ENCODE results near the gene PPP4R4. TPM values are rescaled to one million over a fixed set of nuclear protein-coding genes. Genes with fewer than 3 reads are reported as not detected.
A peak's percentile ranks its signal among the peaks of the same experiment; 100 is the strongest.

The PPP4R4 gene
- total RNA-seq, 3 donors from 2014 or later: 0.13 TPM; not detected in 2

DNA sequence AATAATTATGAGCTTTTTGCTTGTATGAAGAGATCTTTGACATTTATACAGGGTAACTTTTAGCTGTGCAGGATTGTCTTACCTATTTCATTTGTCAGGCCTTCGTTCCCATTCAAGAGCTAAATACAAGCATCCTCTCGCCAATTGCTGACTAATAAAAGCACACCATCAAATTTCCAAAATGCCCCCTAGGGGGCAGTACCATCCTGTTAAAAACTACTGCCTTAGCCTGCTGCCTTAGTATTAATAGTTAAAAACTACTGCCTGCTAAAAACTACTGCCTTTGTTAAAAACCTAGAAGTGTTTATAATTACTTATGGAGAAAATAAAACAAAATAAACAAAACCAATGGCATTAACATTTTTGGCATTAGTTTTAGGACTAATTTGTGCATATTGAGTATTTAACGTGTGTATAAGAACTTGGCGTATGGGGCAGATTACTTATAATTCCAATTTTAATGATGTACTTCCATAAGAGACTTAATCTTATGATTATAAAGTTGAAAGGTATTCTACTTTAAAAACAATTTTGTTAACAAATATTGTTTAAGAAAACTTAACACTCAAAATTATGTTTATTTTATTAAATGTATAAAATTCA lies 41.7 kb upstream of the PPP4R4 start:
- ATAC-seq (peak; percentile 26), DNase-seq (peak in 1 of 3 donors; percentile 84)
- Histone ChIP-seq H3K4me3 (no peak overlapping the region), H3K4me1 (ENCODE audit: low read depth) (no peaks in the 10 kb centered on the region), H3K9me3 (no peaks in the 10 kb centered on the region), H3K36me3 (ENCODE audit: low read depth) (no peaks in the 10 kb centered on the region)
- TF ChIP-seq, protein P1, sequence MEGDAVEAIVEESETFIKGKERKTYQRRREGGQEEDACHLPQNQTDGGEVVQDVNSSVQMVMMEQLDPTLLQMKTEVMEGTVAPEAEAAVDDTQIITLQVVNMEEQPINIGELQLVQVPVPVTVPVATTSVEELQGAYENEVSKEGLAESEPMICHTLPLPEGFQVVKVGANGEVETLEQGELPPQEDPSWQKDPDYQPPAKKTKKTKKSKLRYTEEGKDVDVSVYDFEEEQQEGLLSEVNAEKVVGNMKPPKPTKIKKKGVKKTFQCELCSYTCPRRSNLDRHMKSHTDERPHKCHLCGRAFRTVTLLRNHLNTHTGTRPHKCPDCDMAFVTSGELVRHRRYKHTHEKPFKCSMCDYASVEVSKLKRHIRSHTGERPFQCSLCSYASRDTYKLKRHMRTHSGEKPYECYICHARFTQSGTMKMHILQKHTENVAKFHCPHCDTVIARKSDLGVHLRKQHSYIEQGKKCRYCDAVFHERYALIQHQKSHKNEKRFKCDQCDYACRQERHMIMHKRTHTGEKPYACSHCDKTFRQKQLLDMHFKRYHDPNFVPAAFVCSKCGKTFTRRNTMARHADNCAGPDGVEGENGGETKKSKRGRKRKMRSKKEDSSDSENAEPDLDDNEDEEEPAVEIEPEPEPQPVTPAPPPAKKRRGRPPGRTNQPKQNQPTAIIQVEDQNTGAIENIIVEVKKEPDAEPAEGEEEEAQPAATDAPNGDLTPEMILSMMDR (IDR thresholded peaks at IDR 0.05): peak; percentile 38
- intact Hi-C loops (cut with DNase I, micrococcal nuclease): loop anchor here in 1 of 2 donors (10.0 kb wide), 1 partner anchor 98 kb away; no protein-coding TSS in a partner anchor

DNA sequence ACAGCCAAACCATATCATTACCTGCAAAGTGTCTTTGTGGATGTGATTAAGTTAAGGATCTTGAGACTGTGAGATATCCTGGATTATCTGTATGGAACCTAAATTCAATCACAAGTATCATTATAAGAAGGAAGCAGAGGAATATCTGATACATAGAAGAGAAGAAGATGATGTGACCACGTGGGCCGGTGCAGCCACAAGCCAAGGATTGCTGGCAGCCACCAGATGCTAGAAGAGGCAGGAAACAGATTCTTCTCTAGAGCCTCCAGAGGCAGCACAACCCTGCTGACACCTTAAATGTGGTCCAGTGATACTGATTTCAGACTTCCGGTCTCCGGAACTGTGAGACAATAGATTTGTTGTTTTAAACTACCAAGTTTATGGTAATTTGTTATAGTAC lies 38.6 kb upstream of the PPP4R4 start:
- TF ChIP-seq, protein P1 (IDR thresholded peaks at IDR 0.05): no peak
- Histone ChIP-seq H3K4me3 (no peak overlapping the region), H3K4me1 (ENCODE audit: low read depth) (no peaks in the 10 kb centered on the region), H3K9me3 (no peaks in the 10 kb centered on the region), H3K36me3 (ENCODE audit: low read depth) (no peaks in the 10 kb centered on the region)
- intact Hi-C loops (cut with DNase I, micrococcal nuclease): loop anchor here (2.0 to 10.0 kb wide), 3 partner anchors 47 to 101 kb away; no protein-coding TSS in a partner anchor
- DNase-seq: no peak
- no peak for ATAC-seq

DNA sequence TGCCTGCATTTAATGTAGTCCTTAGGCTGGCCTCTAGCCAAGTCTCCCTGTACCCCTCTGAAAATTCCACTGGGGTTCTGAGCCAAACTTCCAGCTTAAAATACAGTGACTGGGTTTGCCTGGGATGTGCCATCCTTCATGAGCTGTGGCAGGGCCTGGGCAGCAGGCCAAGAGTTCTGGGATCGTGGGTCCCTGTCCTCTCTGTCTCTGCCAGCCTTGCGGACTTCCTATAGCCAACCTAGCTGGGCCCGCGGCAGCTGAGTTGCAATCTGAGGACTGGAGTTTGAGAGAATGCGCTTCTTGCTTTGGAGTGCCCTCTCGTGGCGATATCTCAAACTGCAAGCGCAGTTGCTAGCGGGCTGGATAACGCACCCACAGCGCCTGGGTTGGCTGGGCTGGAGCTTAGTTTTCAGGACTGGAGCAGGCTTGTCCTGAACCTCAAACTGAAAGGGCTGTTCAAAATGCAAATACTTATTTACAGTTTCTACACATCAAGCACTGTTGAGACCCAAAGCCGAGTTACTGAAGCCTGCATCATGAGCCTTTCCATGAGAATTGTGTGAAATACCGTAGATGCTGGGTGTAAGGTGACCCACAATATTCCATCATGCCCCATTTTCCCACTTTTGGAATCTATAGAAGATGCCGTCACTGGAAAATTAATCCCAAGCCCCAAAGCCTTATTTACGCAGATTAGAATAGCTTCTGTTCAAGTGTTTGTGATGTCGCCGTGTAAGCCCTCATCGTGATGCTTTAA lies 37.4 kb upstream of the PPP4R4 start:
- Histone ChIP-seq H3K4me1 (ENCODE audit: low read depth) (no peaks in the 10 kb centered on the region), H3K9me3 (no peaks in the 10 kb centered on the region), H3K4me3 (no peak overlapping the region), H3K36me3 (ENCODE audit: low read depth) (no peaks in the 10 kb centered on the region)
- TF ChIP-seq, protein P1 (IDR thresholded peaks at IDR 0.05): peak; percentile 97
- intact Hi-C loops (cut with DNase I, micrococcal nuclease): loop anchor here (5.0 to 10.0 kb wide), 2 partner anchors 99 to 102 kb away; no protein-coding TSS in a partner anchor
- DNase-seq (peak; percentile 81 to 96 (median 91)), ATAC-seq (peak; percentile 99)

DNA sequence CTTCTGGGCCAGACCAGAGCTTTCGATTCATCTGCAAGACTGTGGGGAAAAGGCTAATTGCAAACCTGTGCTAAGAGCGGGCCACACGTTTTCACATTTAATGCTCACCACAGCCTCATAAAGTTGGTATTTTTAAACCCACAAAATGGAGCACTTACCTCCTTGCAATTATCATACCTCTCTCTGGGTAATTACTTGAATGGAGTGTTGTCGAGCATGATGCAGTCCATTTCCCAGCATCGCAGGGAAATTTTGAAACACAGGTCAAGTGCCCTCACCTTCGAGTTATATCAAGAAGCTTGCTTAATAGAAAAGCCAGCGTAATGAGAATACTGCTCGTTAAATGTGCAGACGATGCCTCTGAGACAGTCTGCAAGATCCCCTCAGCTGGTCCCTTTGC lies 35.9 kb upstream of the PPP4R4 start:
- no peak overlapping the region for H3K4me3 ChIP-seq
- no peak for ATAC-seq
- H3K4me1 ChIP-seq (ENCODE audit: low read depth): no peaks in the 10 kb centered on the region
- DNase-seq: no peak
- intact Hi-C loops (cut with DNase I, micrococcal nuclease): loop anchor here (5.0 to 10.0 kb wide), 2 partner anchors 101 to 103 kb away; no protein-coding TSS in a partner anchor
- no peaks in the 10 kb centered on the region for H3K36me3 ChIP-seq (ENCODE audit: low read depth)
- TF ChIP-seq, protein P1 (IDR thresholded peaks at IDR 0.05): no peak
- H3K9me3 ChIP-seq: no peaks in the 10 kb centered on the region

DNA sequence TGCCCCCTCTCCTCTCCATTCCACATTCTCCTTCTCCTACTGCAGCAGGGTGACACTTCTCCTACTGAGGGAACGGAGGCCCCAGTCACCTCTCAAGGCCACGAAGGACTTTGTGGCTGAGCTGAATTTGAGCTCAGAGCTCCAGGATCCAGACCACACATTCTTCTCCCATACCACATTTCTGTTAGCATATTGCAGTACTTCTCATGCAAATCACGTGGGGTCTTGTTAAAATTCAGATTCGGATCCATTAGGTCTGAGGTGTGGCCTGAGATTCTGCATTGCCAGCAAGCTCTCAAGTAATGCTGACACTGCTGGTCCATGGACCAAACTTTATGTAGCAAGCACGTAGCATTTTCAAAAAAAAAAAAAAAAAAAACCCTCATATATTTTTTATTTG lies 35.1 kb upstream of the PPP4R4 start:
- Histone ChIP-seq H3K4me3 (no peak overlapping the region), H3K4me1 (ENCODE audit: low read depth) (no peaks in the 10 kb centered on the region), H3K9me3 (no peaks in the 10 kb centered on the region), H3K36me3 (ENCODE audit: low read depth) (no peaks in the 10 kb centered on the region)
- intact Hi-C loops (cut with DNase I, micrococcal nuclease): loop anchor here (5.0 to 10.0 kb wide), 2 partner anchors 102 to 104 kb away; no protein-coding TSS in a partner anchor
- ATAC-seq: no peak
- TF ChIP-seq, protein P1 (IDR thresholded peaks at IDR 0.05): no peak
- no peak for DNase-seq

Measured in mucosa of descending colon (tissue), 3 donors.